Kidney capillary endothelial cell (primary cell): ENCODE data around the gene BICDL1.
"Not testable (repeated sequence)": the region's sequence is repeated elsewhere in the genome, so short reads cannot be mapped to it uniquely, and the experiment has no call there.

Experiments
- DNase-seq: peaks from one replicate; pipeline ENCODE4 v3.0.0-alpha.2; 2018; ENCODE audit warnings: low spot score

The BICDL1 gene

GRCh38 chr12:119988472-119989360 is at the start of gene BICDL1:
Gene BICDL1, plus strand, starts transcription at chr12:119989236. Its CDS starts 633 bp downstream, at chr12:119989869.
- no peak for DNase-seq

GRCh38 chr12:119940897-119941296 is 48.1 kb upstream of the BICDL1 start:
- DNase-seq, result peak; percentile 76

GRCh38 chr12:119942386-119942785 is 46.6 kb upstream of the BICDL1 start:
- no peak for DNase-seq

GRCh38 chr12:119946213-119946612 is 42.8 kb upstream of the BICDL1 start:
- no peak for DNase-seq

GRCh38 chr12:119949145-119949544 is 39.9 kb upstream of the BICDL1 start:
- DNase-seq, result no peak

- no peak for DNase-seq
These were observed 39.4 kb upstream of the BICDL1 start for GRCh38 chr12:119949594-119949993.

GRCh38 chr12:119956047-119956446 is 33.0 kb upstream of the BICDL1 start:
- DNase-seq, result no peak

GRCh38 chr12:119957135-119957534 is 31.9 kb upstream of the BICDL1 start:
- no peak for DNase-seq

GRCh38 chr12:119959435-119959834 is 29.6 kb upstream of the BICDL1 start:
- DNase-seq, result no peak

- no peak for DNase-seq
These were observed 24.9 kb upstream of the BICDL1 start for GRCh38 chr12:119964123-119964522.

- no peak for DNase-seq
These were observed 24.1 kb upstream of the BICDL1 start for GRCh38 chr12:119964929-119965328.

GRCh38 chr12:119980242-119980641 is 8.8 kb upstream of the BICDL1 start:
- no peak for DNase-seq

- DNase-seq, result not testable (repeated sequence)
These were observed 8.3 kb upstream of the BICDL1 start for GRCh38 chr12:119980702-119981101.

- peak; percentile 26 for DNase-seq
These were observed 310 bp downstream of the BICDL1 start for GRCh38 chr12:119989361-119989730.

- peak; percentile 47 for DNase-seq
These were observed 820 bp downstream of the BICDL1 start for GRCh38 chr12:119989731-119990381.

GRCh38 chr12:119990382-119990874 is 1.4 kb downstream of the BICDL1 start:
- DNase-seq, result no peak

- no peak for DNase-seq
These were observed 3.2 kb downstream of the BICDL1 start for GRCh38 chr12:119992129-119992705.

- DNase-seq, result no peak
These were observed 6.0 kb downstream of the BICDL1 start for GRCh38 chr12:119994892-119995658.

GRCh38 chr12:119996417-119996816 is 7.4 kb downstream of the BICDL1 start:
- no peak for DNase-seq

- no peak for DNase-seq
These were observed 9.6 kb downstream of the BICDL1 start for GRCh38 chr12:119998471-119999245.

GRCh38 chr12:120000556-120000955 is 11.5 kb downstream of the BICDL1 start:
- no peak for DNase-seq
